Nephron (organoid): Measurements from ENCODE around the gene ACOX1.

Experiments used
- H3K27ac Mint-ChIP-seq, 3 experiments: 2 replicates each; pipeline ENCODE4 v1.8.0; 2020; ENCODE audit warnings: mixed read lengths in 3 of 3, mild to moderate bottlenecking in 2 of 3, moderate library complexity in 1 of 3
- H3K27me3 Mint-ChIP-seq: 2 replicates; pipeline ENCODE4 v1.8.0; 2021; ENCODE audit warnings: low read depth, mild to moderate bottlenecking, moderate library complexity, mixed read lengths
- H3K36me3 Mint-ChIP-seq: 2 replicates; pipeline ENCODE4 v1.8.0; 2020; ENCODE audit warnings: low read depth, mixed read lengths
- H3K4me1 Mint-ChIP-seq: 2 replicates; pipeline ENCODE4 v1.8.0; 2020; ENCODE audit warnings: mixed read lengths
- H3K4me3 Mint-ChIP-seq, 3 experiments: 2 replicates each; pipeline ENCODE4 v1.8.0; 2020; ENCODE audit warnings: mild to moderate bottlenecking in 3 of 3, mixed read lengths in 3 of 3, moderate library complexity in 2 of 3
- H3K9me3 Mint-ChIP-seq: 2 replicates; pipeline ENCODE4 v1.8.0; 2020; ENCODE audit warnings: mixed read lengths
- TF ChIP-seq, protein P1 (sequence below), 3 experiments: fragments of 200-600 bp; sonication (generic); IDR thresholded peaks; one replicate each; pipeline ENCODE4 v1.5.0; 2021; ENCODE audit warnings: antibody characterized with exemption in 3 of 3; ENCODE audit not compliant: unreplicated experiment in 3 of 3

Gene ACOX1

DNA sequence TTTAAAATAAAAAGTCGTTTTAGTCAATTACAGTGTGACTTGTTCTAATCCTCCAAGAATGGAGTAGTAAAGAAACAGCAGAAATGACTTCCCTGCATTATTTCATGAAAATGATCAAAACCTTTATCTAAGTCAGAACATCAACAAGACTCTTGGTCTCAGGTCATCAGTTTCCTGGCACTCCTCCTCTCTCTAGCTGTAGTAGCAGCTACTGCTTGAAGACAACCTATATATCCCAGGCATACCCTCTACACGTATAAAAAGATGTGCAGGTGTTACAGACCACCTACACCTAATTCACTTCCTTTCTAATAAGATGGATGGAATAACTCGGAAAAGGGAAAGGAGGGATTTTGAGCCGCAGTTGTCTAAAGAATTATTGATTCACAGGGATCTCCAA is 36.5 kb downstream of the ACOX1 start:
- H3K4me3 Mint-ChIP-seq, result peak overlapping the region; percentile 31 to 65 (median 61)
- peaks cover 32% of the 10 kb centered on the region for H3K36me3 Mint-ChIP-seq
- H3K27ac Mint-ChIP-seq, result no peak overlapping the region
- TF ChIP-seq, protein P1, sequence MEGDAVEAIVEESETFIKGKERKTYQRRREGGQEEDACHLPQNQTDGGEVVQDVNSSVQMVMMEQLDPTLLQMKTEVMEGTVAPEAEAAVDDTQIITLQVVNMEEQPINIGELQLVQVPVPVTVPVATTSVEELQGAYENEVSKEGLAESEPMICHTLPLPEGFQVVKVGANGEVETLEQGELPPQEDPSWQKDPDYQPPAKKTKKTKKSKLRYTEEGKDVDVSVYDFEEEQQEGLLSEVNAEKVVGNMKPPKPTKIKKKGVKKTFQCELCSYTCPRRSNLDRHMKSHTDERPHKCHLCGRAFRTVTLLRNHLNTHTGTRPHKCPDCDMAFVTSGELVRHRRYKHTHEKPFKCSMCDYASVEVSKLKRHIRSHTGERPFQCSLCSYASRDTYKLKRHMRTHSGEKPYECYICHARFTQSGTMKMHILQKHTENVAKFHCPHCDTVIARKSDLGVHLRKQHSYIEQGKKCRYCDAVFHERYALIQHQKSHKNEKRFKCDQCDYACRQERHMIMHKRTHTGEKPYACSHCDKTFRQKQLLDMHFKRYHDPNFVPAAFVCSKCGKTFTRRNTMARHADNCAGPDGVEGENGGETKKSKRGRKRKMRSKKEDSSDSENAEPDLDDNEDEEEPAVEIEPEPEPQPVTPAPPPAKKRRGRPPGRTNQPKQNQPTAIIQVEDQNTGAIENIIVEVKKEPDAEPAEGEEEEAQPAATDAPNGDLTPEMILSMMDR (IDR thresholded peaks at IDR 0.05; ENCODE audit: unreplicated experiment in 3 of 3), result no peak
- peaks cover 8% of the 10 kb centered on the region for H3K4me1 Mint-ChIP-seq
- no peaks in the 10 kb centered on the region for H3K9me3 Mint-ChIP-seq
- no peaks in the 10 kb centered on the region for H3K27me3 Mint-ChIP-seq

DNA sequence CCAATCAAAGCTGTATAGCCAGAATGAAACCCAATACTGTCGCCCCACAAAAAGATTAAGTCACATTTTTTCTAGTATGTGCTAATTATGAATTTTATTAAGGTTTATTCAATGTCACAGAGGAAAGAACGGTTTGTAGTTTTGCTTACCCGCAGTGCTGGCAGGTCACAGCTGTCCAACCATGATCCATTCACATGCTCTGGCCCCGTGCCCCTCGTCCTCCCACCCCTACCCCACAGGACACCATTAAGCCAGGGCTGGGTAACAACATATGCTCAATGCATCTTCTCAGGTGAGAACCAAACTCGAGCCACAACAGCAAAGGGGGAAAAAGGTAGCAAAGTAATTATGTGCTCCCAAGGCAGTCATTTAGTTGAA is 37.5 kb downstream of the ACOX1 start:
- H3K27ac Mint-ChIP-seq, result peak overlapping the region in 1 of 3 experiments; percentile 15
- peak overlapping the region; percentile 88 to 96 (median 96) for H3K4me3 Mint-ChIP-seq
- H3K9me3 Mint-ChIP-seq, result no peaks in the 10 kb centered on the region

GRCh38 chr17:75940727-75941441 is 38.1 kb downstream of the ACOX1 start, which contains the start of gene FBF1:
Gene FBF1 (minus strand): TSS chr17:75941042. CDS start chr17:75938149, 2,893 bp downstream.
- Mint-ChIP-seq H3K27ac (peak within 1 kb of the TSS in 2 of 3 experiments; percentile 62 to 84), H3K4me3 (peak within 1 kb of the TSS; percentile 88 to 96 (median 96)), H3K9me3 (no peaks in the 10 kb centered on the region), H3K36me3 (peaks cover 18% of the 10 kb centered on the region), H3K27me3 (no peaks in the 10 kb centered on the region), H3K4me1 (peaks cover 8% of the 10 kb centered on the region)
- TF ChIP-seq, protein P1 (IDR thresholded peaks at IDR 0.05; ENCODE audit: unreplicated experiment in 3 of 3), result no peak

More for the DNA sequence above, 37.5 kb downstream of the ACOX1 start:
- H3K36me3 Mint-ChIP-seq, result peaks cover 23% of the 10 kb centered on the region
- peaks cover 8% of the 10 kb centered on the region for H3K4me1 Mint-ChIP-seq
- TF ChIP-seq, protein P1 (IDR thresholded peaks at IDR 0.05; ENCODE audit: unreplicated experiment in 3 of 3), result no peak
- no peaks in the 10 kb centered on the region for H3K27me3 Mint-ChIP-seq

GRCh38 chr17:75937652-75938051 is 41.3 kb downstream of the ACOX1 start:
- H3K9me3 Mint-ChIP-seq, result no peaks in the 10 kb centered on the region
- H3K4me3 Mint-ChIP-seq, result peak overlapping the region in 2 of 3 experiments; percentile 28 to 61
- H3K36me3 Mint-ChIP-seq, result peaks cover 3% of the 10 kb centered on the region
- H3K4me1 Mint-ChIP-seq, result peaks cover 8% of the 10 kb centered on the region
- H3K27me3 Mint-ChIP-seq, result no peaks in the 10 kb centered on the region
- no peak overlapping the region for H3K27ac Mint-ChIP-seq
- TF ChIP-seq, protein P1 (IDR thresholded peaks at IDR 0.05; ENCODE audit: unreplicated experiment in 3 of 3), result no peak

DNA sequence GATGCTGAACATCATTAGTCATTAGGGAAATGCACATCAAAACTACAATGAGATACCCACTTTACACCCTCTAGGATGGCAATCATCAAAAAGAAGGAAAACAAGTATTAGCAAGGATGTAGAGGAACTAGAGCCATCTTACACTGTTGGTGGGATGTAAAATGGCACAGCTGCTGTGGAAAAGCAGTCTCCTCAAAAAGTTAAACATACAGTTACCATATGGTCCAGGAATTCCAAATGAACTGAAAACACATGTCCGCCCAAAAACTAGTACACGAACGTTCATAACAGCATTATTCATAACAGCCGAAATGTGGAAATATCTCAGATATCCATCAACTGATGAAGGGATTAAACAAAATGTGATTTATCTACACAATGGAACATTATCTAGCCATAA is 45.2 kb downstream of the ACOX1 start:
- Mint-ChIP-seq H3K27ac (no peak overlapping the region), H3K4me3 (no peak overlapping the region), H3K9me3 (no peaks in the 10 kb centered on the region), H3K36me3 (no peaks in the 10 kb centered on the region), H3K4me1 (no peaks in the 10 kb centered on the region), H3K27me3 (no peaks in the 10 kb centered on the region)
- TF ChIP-seq, protein P1 (IDR thresholded peaks at IDR 0.05; ENCODE audit: unreplicated experiment in 3 of 3), result no peak

DNA sequence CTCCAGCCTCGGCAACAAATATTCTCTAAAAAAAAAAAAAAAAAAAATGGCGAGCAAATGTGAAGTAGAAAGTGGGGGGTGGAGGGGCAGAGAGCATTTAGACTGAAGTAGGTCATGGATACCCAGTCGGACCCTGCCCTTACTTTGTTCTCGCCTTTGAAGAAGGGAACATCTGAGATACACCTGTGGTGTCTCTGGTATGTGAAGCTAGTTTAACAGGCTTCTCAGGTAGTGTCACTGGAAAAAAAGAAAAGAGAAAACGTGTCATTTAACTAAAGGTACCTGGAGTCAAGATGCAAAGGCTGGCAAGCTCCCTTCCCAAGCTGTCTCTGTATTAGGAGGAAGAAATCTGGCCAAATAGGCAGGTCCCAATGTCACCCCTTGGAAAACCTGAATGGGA is 46.1 kb downstream of the ACOX1 start:
- Mint-ChIP-seq H3K27ac (no peak overlapping the region), H3K4me1 (no peaks in the 10 kb centered on the region), H3K36me3 (peaks cover 4% of the 10 kb centered on the region), H3K9me3 (no peaks in the 10 kb centered on the region), H3K27me3 (no peaks in the 10 kb centered on the region), H3K4me3 (no peak overlapping the region)
- TF ChIP-seq, protein P1 (IDR thresholded peaks at IDR 0.05; ENCODE audit: unreplicated experiment in 3 of 3), result no peak
